Measurements from ENCODE around the gene SH3BP4.

The SH3BP4 gene

DNA sequence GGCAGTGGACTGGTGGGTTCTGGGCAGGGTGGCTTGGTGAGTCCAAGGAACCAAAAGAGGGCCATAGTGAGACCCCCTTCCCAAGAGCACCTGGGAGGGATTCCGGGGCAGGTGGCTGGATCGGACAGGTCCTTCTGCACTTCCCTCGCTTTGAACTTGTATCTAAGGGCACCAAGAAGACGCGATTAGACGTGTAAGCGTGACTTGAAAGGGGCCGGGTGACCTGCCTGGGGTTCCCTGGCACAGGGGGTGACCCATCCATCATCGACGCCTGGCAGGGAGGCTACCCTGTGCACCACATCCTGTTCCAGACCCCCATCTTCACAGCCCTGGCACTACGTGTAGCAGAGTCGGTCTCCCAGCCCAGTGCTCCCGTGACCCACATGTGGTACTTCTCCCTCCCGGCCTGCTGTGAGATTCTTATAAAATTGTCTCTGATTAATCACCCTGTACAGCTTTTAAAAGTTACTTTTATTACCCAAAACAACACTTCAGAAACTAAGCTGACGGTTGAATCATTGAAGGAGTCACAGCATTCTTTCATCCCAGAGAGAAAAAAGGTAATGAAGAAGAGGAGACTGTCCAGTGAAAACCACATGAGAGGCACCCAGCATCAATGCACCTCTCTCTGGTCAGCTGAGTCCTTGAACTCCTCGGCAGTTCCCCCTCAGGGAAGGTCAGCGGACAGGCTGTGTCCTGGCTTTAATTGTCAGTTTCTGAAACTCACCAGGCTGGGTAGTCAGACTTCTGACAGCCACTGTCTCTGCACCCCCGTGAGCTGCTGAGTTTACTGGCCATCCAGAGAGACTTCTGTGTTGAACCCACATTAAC, 13.0 kb downstream of the SH3BP4 start:
- H3K9me3 ChIP-seq: no peaks in the 10 kb centered on the region
- H3K27me3 ChIP-seq: peaks cover 24% of the 10 kb centered on the region
- no peak overlapping the region for H3K27ac ChIP-seq
- H3K4me1 ChIP-seq (ENCODE audit: control insufficient read depth in 1 of 2, insufficient read depth in 1 of 2, low read depth in 1 of 2, low read length in 1 of 2): no peaks in the 10 kb centered on the region
- no peak for TF ChIP-seq CTCF (IDR thresholded peaks at IDR 0.05)
- no peak overlapping the region for H3K4me3 ChIP-seq (ENCODE audit: low read depth in 1 of 2, low read length in 1 of 2)
- no peaks in the 10 kb centered on the region for H3K36me3 ChIP-seq

- Histone ChIP-seq H3K4me1 (ENCODE audit: control insufficient read depth in 1 of 2, insufficient read depth in 1 of 2, low read depth in 1 of 2, low read length in 1 of 2) (no peaks in the 10 kb centered on the region), H3K36me3 (no peaks in the 10 kb centered on the region), H3K27ac (no peak overlapping the region), H3K27me3 (peaks cover 20% of the 10 kb centered on the region), H3K9me3 (no peaks in the 10 kb centered on the region), H3K4me3 (ENCODE audit: low read depth in 1 of 2, low read length in 1 of 2) (no peak overlapping the region)
- no peak for TF ChIP-seq CTCF (IDR thresholded peaks at IDR 0.05)
Measured at GRCh38 chr2:234966340-234966739, 14.5 kb downstream of the SH3BP4 start.

GRCh38 chr2:234967201-234967869, 15.5 kb downstream of the SH3BP4 start:
- no peaks in the 10 kb centered on the region for H3K36me3 ChIP-seq
- H3K9me3 ChIP-seq: no peaks in the 10 kb centered on the region
- no peaks in the 10 kb centered on the region for H3K4me1 ChIP-seq (ENCODE audit: control insufficient read depth in 1 of 2, insufficient read depth in 1 of 2, low read depth in 1 of 2, low read length in 1 of 2)
- TF ChIP-seq CTCF (IDR thresholded peaks at IDR 0.05): no peak
- no peak overlapping the region for H3K4me3 ChIP-seq (ENCODE audit: low read depth in 1 of 2, low read length in 1 of 2)
- peaks cover 20% of the 10 kb centered on the region for H3K27me3 ChIP-seq
- H3K27ac ChIP-seq: no peak overlapping the region

DNA sequence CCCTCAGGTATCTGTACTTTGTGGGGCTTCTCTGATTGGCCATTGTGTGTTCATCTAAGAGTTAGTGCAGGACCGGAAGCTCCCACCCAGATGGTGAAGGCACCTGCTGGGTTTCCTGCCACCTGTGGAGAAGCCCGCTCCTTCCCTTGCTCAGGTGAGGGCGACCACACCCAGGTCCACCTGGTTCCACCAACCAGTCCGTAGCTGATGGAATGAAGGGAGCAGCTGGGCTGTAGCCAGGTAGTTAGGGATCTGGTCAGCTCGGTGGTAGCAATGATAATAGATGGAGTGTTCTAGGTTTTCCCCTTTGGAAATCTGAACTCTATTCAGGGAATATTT, 16.0 kb downstream of the SH3BP4 start:
- peaks cover 20% of the 10 kb centered on the region for H3K27me3 ChIP-seq
- H3K9me3 ChIP-seq: no peaks in the 10 kb centered on the region
- no peak overlapping the region for H3K27ac ChIP-seq
- no peak overlapping the region for H3K4me3 ChIP-seq (ENCODE audit: low read depth in 1 of 2, low read length in 1 of 2)
- H3K36me3 ChIP-seq: no peaks in the 10 kb centered on the region
- no peak for TF ChIP-seq CTCF (IDR thresholded peaks at IDR 0.05)
- H3K4me1 ChIP-seq (ENCODE audit: control insufficient read depth in 1 of 2, insufficient read depth in 1 of 2, low read depth in 1 of 2, low read length in 1 of 2): no peaks in the 10 kb centered on the region

GRCh38 chr2:234968631-234969305, 17.0 kb downstream of the SH3BP4 start:
- Histone ChIP-seq H3K4me1 (ENCODE audit: control insufficient read depth in 1 of 2, insufficient read depth in 1 of 2, low read depth in 1 of 2, low read length in 1 of 2) (no peaks in the 10 kb centered on the region), H3K27me3 (peaks cover 20% of the 10 kb centered on the region), H3K9me3 (no peaks in the 10 kb centered on the region), H3K27ac (no peak overlapping the region), H3K36me3 (no peaks in the 10 kb centered on the region), H3K4me3 (ENCODE audit: low read depth in 1 of 2, low read length in 1 of 2) (no peak overlapping the region)
- TF ChIP-seq CTCF (IDR thresholded peaks at IDR 0.05): no peak

Measured in neutrophil (primary cell).